Heart right ventricle (tissue), 16 donors: ENCODE measurements around the gene CDH11. TPM values are rescaled to one million over a fixed set of nuclear protein-coding genes. Genes with fewer than 3 reads are reported as not detected.

ENCODE experiments used
- ATAC-seq, 8 donors: fragments of 200-7000 bp; cut with Tn5 transposase; one replicate each; pipeline ENCODE4 v1.9.1; 2020; ENCODE audit warnings: mild to moderate bottlenecking in 8 of 8, moderate library complexity in 8 of 8, moderate number of reproducible peaks in 1 of 8
- DNase-seq, 2 donors: peaks; one replicate each; pipeline ENCODE4 v3.0.0-alpha.2; 2020
- H3K27ac ChIP-seq, 10 donors: fragments of 200-600 bp; sonication (generic) in 2 of 10; one replicate each; pipeline versions ENCODE4 v1.5.0 to v1.8.0; 2020 to 2022; ENCODE audit warnings: mild to moderate bottlenecking in 3 of 10
- H3K27me3 ChIP-seq, 7 donors: fragments of 200-600 bp; one replicate each; pipeline ENCODE4 v1.8.0; 2021 to 2022; ENCODE audit warnings: mild to moderate bottlenecking in 2 of 7
- H3K36me3 ChIP-seq, 9 donors: fragments of 200-600 bp; sonication (generic) in 1 of 9; one replicate each; pipeline versions ENCODE4 v1.5.0 to v1.8.0; 2020 to 2022; ENCODE audit warnings: mild to moderate bottlenecking in 2 of 9
- H3K4me1 ChIP-seq, 9 donors: fragments of 200-600 bp; sonication (generic) in 1 of 9; one replicate each; pipeline versions ENCODE4 v1.5.0 to v1.8.0; 2020 to 2022; ENCODE audit warnings: mild to moderate bottlenecking in 4 of 9
- H3K4me3 ChIP-seq, 10 donors: fragments of 200-600 bp; sonication (generic) in 2 of 10; one replicate each; pipeline versions ENCODE4 v1.5.0 to v1.8.0; 2020 to 2022; ENCODE audit warnings: mild to moderate bottlenecking in 7 of 10, moderate library complexity in 2 of 10
- H3K9me3 ChIP-seq, 11 donors: fragments of 200-600 bp in 10 of 11; sonication (generic) in 2 of 11; one replicate each; pipeline versions ENCODE4 v1.5.0 to v1.8.0; 2013 to 2022; ENCODE audit warnings: mild to moderate bottlenecking in 2 of 11, control low read depth in 1 of 11, moderate library complexity in 1 of 11
- WGBS, 2 donors: extraction: QIAGEN DNeasy Blood & Tissue Kit; methylation state at CpG; one replicate each; pipeline ENCODE4 v1.1.7; 2013; ENCODE audit warnings: inconsistent platforms in 1 of 2; 5-methylcytosine and 5-hydroxymethylcytosine counted together
- intact Hi-C, 10 donors: fragments of 100-400 bp; cut with DNase I; formaldehyde crosslinking; loops; one replicate each; pipeline versions ENCODE4 v1.11.1 to v1.14.2; 2022
- polyA plus RNA-seq, 2 donors: library from polyadenylated mRNA; stranded (reverse); fragments of 200-250 nt; gene quantifications; one replicate each; pipeline ENCODE4 v1.2.3, GENCODE V29; 2013
- total RNA-seq, 10 donors: library from RNA; stranded (reverse); fragmentation: NEBNext Ultra II Directional in 3 of 10; extraction: Animal tissue kit (Norgen Biotek cat#: 25700) in 3 of 10; gene quantifications; one replicate each; pipeline versions ENCODE4 v1.2.1 to v1.2.4, GENCODE V29; 2021 to 2023
- TF ChIP-seq, protein P1 (sequence below), 9 donors: fragments of 200-600 bp; sonication (generic) in 2 of 9; IDR thresholded peaks; one replicate each; pipeline versions ENCODE4 v1.5.0 to v1.8.0; 2021 to 2022; ENCODE audit warnings: antibody characterized with exemption in 9 of 9, mild to moderate bottlenecking in 5 of 9, moderate library complexity in 1 of 9
- donor health status: Arrhythmogenic right ventricular cardiomyopathy.
- donor health status: ischemic (EF 13 %, LVEDD 7.1; RV severe dilation, severe dysfunction).
- donor health status: healthy with polysubstance abuse.
- donor health status: DM: no; HTN: yes; CAD: no.
- donor health status: DM: no; HTN: no; CAD: no.
- donor health status: ischemic (EF 25% LVEDD 6.9; RV normal size, moderate dysfunction).
- donor health status: ischemic (EF 25% LVEDD 5.7; RV mildly dilated, moderate dysfunction).
- donor health status: healthy.
- donor health status: DM: yes; HTN: yes; CAD: no.
- donor health status: Ischemic cardiomyopathy.
- donor health status: ischemic (EF 35%, LVEDD 5.7; RV mildly dilated, moderate dysfunction).
- donor health status: nonischemic (EF 11% LVEDD 7.7; RV severe dilation, severe dysfunction).
- donor health status: DM: yes; HTN: yes; CAD: no.
- donor health status: PGD.
- donor health status: ischemic (EF 29% LVEDD 5.4; RV normal size, mild dysfunction).
- donor health status: nonischemic (EF 23%, LVEDD 6.1; RV moderate dilation, normal function).

Gene CDH11
- total and polyA plus RNA-seq, 12 donors, result 1.7 to 29.6 (median 6.5) TPM

DNA sequence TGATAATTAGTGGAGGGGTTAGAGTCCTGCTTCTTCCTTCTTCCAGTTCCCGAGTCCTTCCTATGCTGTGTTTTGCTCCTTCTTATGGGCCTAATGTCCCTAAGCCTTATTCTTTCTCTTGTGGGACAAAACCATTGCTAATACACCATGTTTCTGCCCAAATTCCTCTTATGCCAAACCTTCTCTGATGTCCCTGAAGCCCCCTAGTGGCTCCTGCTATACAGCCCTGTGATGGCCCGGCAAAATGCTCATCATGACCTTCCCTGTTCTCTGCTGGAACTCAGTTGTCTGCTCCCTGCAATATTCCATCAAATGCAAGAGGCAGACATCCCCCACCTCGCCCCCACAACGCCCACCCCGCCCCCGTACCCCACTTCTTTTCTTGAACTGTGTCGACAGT, 171.6 kb downstream of the CDH11 start:
- TF ChIP-seq, protein P1, sequence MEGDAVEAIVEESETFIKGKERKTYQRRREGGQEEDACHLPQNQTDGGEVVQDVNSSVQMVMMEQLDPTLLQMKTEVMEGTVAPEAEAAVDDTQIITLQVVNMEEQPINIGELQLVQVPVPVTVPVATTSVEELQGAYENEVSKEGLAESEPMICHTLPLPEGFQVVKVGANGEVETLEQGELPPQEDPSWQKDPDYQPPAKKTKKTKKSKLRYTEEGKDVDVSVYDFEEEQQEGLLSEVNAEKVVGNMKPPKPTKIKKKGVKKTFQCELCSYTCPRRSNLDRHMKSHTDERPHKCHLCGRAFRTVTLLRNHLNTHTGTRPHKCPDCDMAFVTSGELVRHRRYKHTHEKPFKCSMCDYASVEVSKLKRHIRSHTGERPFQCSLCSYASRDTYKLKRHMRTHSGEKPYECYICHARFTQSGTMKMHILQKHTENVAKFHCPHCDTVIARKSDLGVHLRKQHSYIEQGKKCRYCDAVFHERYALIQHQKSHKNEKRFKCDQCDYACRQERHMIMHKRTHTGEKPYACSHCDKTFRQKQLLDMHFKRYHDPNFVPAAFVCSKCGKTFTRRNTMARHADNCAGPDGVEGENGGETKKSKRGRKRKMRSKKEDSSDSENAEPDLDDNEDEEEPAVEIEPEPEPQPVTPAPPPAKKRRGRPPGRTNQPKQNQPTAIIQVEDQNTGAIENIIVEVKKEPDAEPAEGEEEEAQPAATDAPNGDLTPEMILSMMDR (IDR thresholded peaks at IDR 0.05), result no peak
- Histone ChIP-seq H3K27me3 (no peaks in the 10 kb centered on the region), H3K4me1 (no peaks in the 10 kb centered on the region), H3K4me3 (no peak overlapping the region), H3K9me3 (no peaks in the 10 kb centered on the region), H3K27ac (no peak overlapping the region), H3K36me3 (peaks cover 0 to 31% (median 0%) of the 10 kb centered on the region in 9 donors)
- ATAC-seq (no peak), DNase-seq (no peak)
- intact Hi-C loops, result no loop called here
- 92 to 93% methylated on average over 7 of the region's 7 CpGs for WGBS, 2 donors

DNA sequence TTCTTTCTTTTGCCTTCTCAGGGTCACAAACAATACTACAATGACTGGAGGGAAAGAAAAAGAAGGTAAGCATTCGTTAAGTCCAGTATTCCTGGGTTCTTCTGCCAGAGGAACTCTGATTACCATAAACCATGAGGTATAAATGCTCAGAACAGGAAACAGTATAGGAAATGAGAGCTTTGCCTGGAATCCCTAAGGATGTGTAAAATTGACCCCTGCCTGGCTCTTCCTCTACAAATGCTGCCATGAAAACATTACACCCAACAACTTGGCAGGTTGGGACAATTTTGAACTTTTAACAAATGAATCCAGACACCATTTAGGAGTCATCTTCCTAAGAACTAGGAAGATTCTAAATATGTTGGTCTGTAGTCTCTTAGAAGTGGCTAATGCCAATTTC, 173.8 kb downstream of the CDH11 start:
- 59 to 66% methylated on average over 1 of the region's 1 CpG for WGBS, 2 donors
- intact Hi-C loops, result no loop called here

GRCh38 chr16:64947651-64948050, 174.2 kb downstream of the CDH11 start:
- H3K36me3 ChIP-seq, result peaks cover 0 to 31% (median 0%) of the 10 kb centered on the region in 9 donors
- no peak for ATAC-seq
- no peak overlapping the region for H3K27ac ChIP-seq
- DNase-seq, result no peak
- intact Hi-C loops, result no loop called here
- H3K4me3 ChIP-seq, result no peak overlapping the region
- WGBS, 2 donors, result 91 to 93% methylated on average over 12 of the region's 12 CpGs
- no peaks in the 10 kb centered on the region for H3K4me1 ChIP-seq
- H3K9me3 ChIP-seq, result no peaks in the 10 kb centered on the region
- TF ChIP-seq, protein P1 (IDR thresholded peaks at IDR 0.05), result no peak
- H3K27me3 ChIP-seq, result no peaks in the 10 kb centered on the region

More for the DNA sequence above, 173.8 kb downstream of the CDH11 start:
- Histone ChIP-seq H3K27me3 (no peaks in the 10 kb centered on the region), H3K27ac (no peak overlapping the region), H3K4me1 (no peaks in the 10 kb centered on the region), H3K9me3 (no peaks in the 10 kb centered on the region), H3K36me3 (peaks cover 0 to 31% (median 0%) of the 10 kb centered on the region in 9 donors), H3K4me3 (no peak overlapping the region)
- DNase-seq (no peak), ATAC-seq (no peak)
- TF ChIP-seq, protein P1 (IDR thresholded peaks at IDR 0.05), result no peak

DNA sequence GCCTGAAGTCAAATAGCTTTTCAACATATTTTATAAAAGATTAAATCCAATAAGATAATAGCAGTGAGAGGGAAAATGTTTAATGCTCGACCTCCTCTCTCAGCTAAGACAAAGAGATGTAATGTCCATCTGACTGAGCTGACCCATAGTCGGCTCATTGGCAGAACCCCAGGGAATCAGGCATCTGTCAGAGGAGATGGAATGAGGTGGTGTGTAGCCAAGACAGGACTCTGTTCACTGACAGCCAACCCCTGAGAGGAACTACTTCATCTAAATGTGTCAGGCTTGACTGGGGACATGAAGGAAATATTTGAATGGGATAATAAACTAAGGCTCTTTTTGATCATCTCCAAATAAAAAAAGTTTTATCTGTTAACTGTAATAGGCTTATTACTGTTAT, 188.0 kb downstream of the CDH11 start:
- H3K27me3 ChIP-seq, result no peaks in the 10 kb centered on the region
- H3K36me3 ChIP-seq, result no peaks in the 10 kb centered on the region
- 15 to 17% methylated on average over 2 of the region's 2 CpGs for WGBS, 2 donors
- peaks cover 0 to 6% (median 0%) of the 10 kb centered on the region in 11 donors for H3K9me3 ChIP-seq
- peak; percentile 55 to 97 (median 82) for ATAC-seq
- H3K4me1 ChIP-seq, result peaks cover 0 to 5% (median 0%) of the 10 kb centered on the region in 9 donors
- intact Hi-C loops, result no loop called here
- TF ChIP-seq, protein P1 (IDR thresholded peaks at IDR 0.05), result no peak
- H3K4me3 ChIP-seq, result no peak overlapping the region
- H3K27ac ChIP-seq, result no peak overlapping the region
- peak in 1 of 2 donors; percentile 61 for DNase-seq
